ENCODE measurements around the gene ZCCHC12. TPM values are rescaled to one million over a fixed set of nuclear protein-coding genes. Genes with fewer than 3 reads are reported as not detected.

The ZCCHC12 gene
- total RNA-seq, 1 experiment from 2014 or later, result 2.6 TPM

- WGBS (ENCODE audit: extremely low coverage, insufficient read length, low lambda C conversion rate), result no CpG with 5 or more reads among the region's 2 CpGs
- H4K5ac ChIP-seq (ENCODE audit: insufficient read length, low read depth, low read length), result no peak overlapping the region
- H3K9me3 Mint-ChIP-seq, result peaks cover 0 to 51% of the 10 kb centered on the region in 2 experiments; a peak in 2 of 5 replicates
- no peaks in the 10 kb centered on the region for H3K4me1 ChIP-seq (ENCODE audit: insufficient read depth, low read length)
- TF ChIP-seq, protein P1, sequence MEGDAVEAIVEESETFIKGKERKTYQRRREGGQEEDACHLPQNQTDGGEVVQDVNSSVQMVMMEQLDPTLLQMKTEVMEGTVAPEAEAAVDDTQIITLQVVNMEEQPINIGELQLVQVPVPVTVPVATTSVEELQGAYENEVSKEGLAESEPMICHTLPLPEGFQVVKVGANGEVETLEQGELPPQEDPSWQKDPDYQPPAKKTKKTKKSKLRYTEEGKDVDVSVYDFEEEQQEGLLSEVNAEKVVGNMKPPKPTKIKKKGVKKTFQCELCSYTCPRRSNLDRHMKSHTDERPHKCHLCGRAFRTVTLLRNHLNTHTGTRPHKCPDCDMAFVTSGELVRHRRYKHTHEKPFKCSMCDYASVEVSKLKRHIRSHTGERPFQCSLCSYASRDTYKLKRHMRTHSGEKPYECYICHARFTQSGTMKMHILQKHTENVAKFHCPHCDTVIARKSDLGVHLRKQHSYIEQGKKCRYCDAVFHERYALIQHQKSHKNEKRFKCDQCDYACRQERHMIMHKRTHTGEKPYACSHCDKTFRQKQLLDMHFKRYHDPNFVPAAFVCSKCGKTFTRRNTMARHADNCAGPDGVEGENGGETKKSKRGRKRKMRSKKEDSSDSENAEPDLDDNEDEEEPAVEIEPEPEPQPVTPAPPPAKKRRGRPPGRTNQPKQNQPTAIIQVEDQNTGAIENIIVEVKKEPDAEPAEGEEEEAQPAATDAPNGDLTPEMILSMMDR (conservative IDR thresholded peaks at IDR 0.05), result no peak
- no peak overlapping the region for H3K27ac Mint-ChIP-seq
- H2BK120ac ChIP-seq (ENCODE audit: low read depth, low read length, poor library complexity, severe bottlenecking), result no peak overlapping the region
- H3K36me3 Mint-ChIP-seq (ENCODE audit: insufficient read depth in 1 of 3, low read depth in 3 of 3), result no peaks in the 10 kb centered on the region
- H3K14ac ChIP-seq (ENCODE audit: insufficient read depth, low read length), result no peak overlapping the region
- H4K91ac ChIP-seq (ENCODE audit: insufficient read length, low read depth, low read length), result no peak overlapping the region
- no peak overlapping the region for H2BK12ac ChIP-seq (ENCODE audit: insufficient read length, low read depth, low read length)
- no peak overlapping the region for H3K18ac ChIP-seq (ENCODE audit: insufficient read length, low read depth, low read length)
- no peak overlapping the region for H4K8ac ChIP-seq (replicated peaks; ENCODE audit: insufficient read length, low read depth, low read length)
- H3K23me2 ChIP-seq (ENCODE audit: insufficient read length, low read depth, low read length, poor library complexity, severe bottlenecking), result no peaks in the 10 kb centered on the region
- H4K20me1 ChIP-seq (ENCODE audit: control insufficient read depth, insufficient read depth, insufficient read length), result no peaks in the 10 kb centered on the region
- H3K9ac ChIP-seq (ENCODE audit: extremely low read depth, insufficient read length, low read length), result no peak overlapping the region
- no peak overlapping the region for H2BK5ac ChIP-seq (ENCODE audit: insufficient read length, low read length)
- H3T11ph ChIP-seq (ENCODE audit: low read length), result no peak overlapping the region
- H3K27me3 Mint-ChIP-seq (ENCODE audit: low read depth), result no peaks in the 10 kb centered on the region
- H2AK5ac ChIP-seq (ENCODE audit: insufficient read length, low read length), result no peak overlapping the region
- no peaks in the 10 kb centered on the region for H3K27me3 ChIP-seq (ENCODE audit: insufficient read depth, low read length)
- H3K23ac ChIP-seq (ENCODE audit: insufficient read length, low read depth, low read length), result no peak overlapping the region
- H2AFZ ChIP-seq (ENCODE audit: low read length), result no peak overlapping the region
- no peaks in the 10 kb centered on the region for H3K4me1 Mint-ChIP-seq
- no peak overlapping the region for H3K4me2 ChIP-seq (ENCODE audit: insufficient read depth, insufficient read length, low read length)
- peaks cover 7% of the 10 kb centered on the region for H3K9me3 ChIP-seq (ENCODE audit: control insufficient read depth, low read depth, low read length)
- H3K4me3 Mint-ChIP-seq, result no peak overlapping the region
- no peak overlapping the region for H2BK15ac ChIP-seq (ENCODE audit: low read depth, low read length)
- no peak for DNase-seq
- no peak overlapping the region for H3K4ac ChIP-seq (ENCODE audit: low read depth, low read length)
- H3K27ac ChIP-seq (ENCODE audit: insufficient read length, low read depth, low read length), result no peak overlapping the region
- no peak overlapping the region for H2BK20ac ChIP-seq (ENCODE audit: low read depth, low read length, poor library complexity, severe bottlenecking)
- no peaks in the 10 kb centered on the region for H3K79me1 ChIP-seq (ENCODE audit: insufficient read depth, low read depth, low read length, poor library complexity, severe bottlenecking)
- no peak overlapping the region for H3K56ac ChIP-seq (ENCODE audit: insufficient read length, low read depth, low read length)
- no peaks in the 10 kb centered on the region; the same call in 1 of the 2 replicates for H3K79me2 ChIP-seq (ENCODE audit: insufficient read depth, low read length)
Measured at GRCh38 chrX:118780509-118780908, 43.1 kb upstream of the ZCCHC12 start.
